ENCODE results near the gene PCCA.

Gene PCCA

GRCh38 chr13:100432611-100433010 is 343.7 kb downstream of the PCCA start:
- H3K9me3 ChIP-seq (ENCODE audit: control insufficient read depth, low read length), result no peaks in the 10 kb centered on the region
- H3K4me3 ChIP-seq (ENCODE audit: low read length), result no peak overlapping the region
- H3K9ac ChIP-seq (ENCODE audit: low read length), result no peak overlapping the region
- H3K36me3 ChIP-seq (ENCODE audit: control insufficient read depth, insufficient read depth, low read length), result no peaks in the 10 kb centered on the region
- H3K4me1 ChIP-seq (ENCODE audit: control insufficient read depth, insufficient read depth, low read length), result no peaks in the 10 kb centered on the region
- H3K27me3 ChIP-seq (ENCODE audit: control insufficient read depth, insufficient read depth, low read length), result no peaks in the 10 kb centered on the region

DNA sequence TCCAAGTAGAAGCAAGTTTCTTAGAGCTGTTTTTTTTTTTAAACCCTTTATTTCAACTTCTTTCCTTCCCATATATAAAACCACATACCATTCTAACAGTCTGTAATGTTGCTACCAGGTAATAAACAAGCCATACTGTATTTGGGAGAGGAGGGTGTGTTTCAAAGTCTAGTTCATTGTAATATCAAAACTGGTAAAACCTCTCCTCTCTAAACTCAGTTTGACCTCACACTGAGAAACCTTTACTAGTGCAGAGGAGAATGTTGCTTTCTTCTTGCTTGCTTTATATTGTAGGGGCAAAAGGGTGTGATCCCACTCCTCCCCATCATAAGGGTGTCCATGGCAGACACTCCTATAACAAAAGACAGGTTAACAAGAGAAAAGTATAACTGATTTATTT is 344.6 kb downstream of the PCCA start:
- Histone ChIP-seq H3K36me3 (ENCODE audit: control insufficient read depth, insufficient read depth, low read length) (no peaks in the 10 kb centered on the region), H3K4me1 (ENCODE audit: control insufficient read depth, insufficient read depth, low read length) (no peaks in the 10 kb centered on the region), H3K9ac (ENCODE audit: low read length) (no peak overlapping the region), H3K9me3 (ENCODE audit: control insufficient read depth, low read length) (no peaks in the 10 kb centered on the region), H3K27me3 (ENCODE audit: control insufficient read depth, insufficient read depth, low read length) (no peaks in the 10 kb centered on the region), H3K4me3 (ENCODE audit: low read length) (no peak overlapping the region)

GRCh38 chr13:100434010-100434763 is 345.3 kb downstream of the PCCA start:
- Histone ChIP-seq H3K36me3 (ENCODE audit: control insufficient read depth, insufficient read depth, low read length) (no peaks in the 10 kb centered on the region), H3K9me3 (ENCODE audit: control insufficient read depth, low read length) (no peaks in the 10 kb centered on the region), H3K4me3 (ENCODE audit: low read length) (no peak overlapping the region), H3K27me3 (ENCODE audit: control insufficient read depth, insufficient read depth, low read length) (no peaks in the 10 kb centered on the region), H3K9ac (ENCODE audit: low read length) (no peak overlapping the region), H3K4me1 (ENCODE audit: control insufficient read depth, insufficient read depth, low read length) (no peaks in the 10 kb centered on the region)

GRCh38 chr13:100436099-100436498 is 347.2 kb downstream of the PCCA start:
- H3K9ac ChIP-seq (ENCODE audit: low read length), result no peak overlapping the region
- H3K36me3 ChIP-seq (ENCODE audit: control insufficient read depth, insufficient read depth, low read length), result no peaks in the 10 kb centered on the region
- H3K27me3 ChIP-seq (ENCODE audit: control insufficient read depth, insufficient read depth, low read length), result no peaks in the 10 kb centered on the region
- H3K9me3 ChIP-seq (ENCODE audit: control insufficient read depth, low read length), result no peaks in the 10 kb centered on the region
- H3K4me1 ChIP-seq (ENCODE audit: control insufficient read depth, insufficient read depth, low read length), result peaks cover 5% of the 10 kb centered on the region
- H3K4me3 ChIP-seq (ENCODE audit: low read length), result no peak overlapping the region

DNA sequence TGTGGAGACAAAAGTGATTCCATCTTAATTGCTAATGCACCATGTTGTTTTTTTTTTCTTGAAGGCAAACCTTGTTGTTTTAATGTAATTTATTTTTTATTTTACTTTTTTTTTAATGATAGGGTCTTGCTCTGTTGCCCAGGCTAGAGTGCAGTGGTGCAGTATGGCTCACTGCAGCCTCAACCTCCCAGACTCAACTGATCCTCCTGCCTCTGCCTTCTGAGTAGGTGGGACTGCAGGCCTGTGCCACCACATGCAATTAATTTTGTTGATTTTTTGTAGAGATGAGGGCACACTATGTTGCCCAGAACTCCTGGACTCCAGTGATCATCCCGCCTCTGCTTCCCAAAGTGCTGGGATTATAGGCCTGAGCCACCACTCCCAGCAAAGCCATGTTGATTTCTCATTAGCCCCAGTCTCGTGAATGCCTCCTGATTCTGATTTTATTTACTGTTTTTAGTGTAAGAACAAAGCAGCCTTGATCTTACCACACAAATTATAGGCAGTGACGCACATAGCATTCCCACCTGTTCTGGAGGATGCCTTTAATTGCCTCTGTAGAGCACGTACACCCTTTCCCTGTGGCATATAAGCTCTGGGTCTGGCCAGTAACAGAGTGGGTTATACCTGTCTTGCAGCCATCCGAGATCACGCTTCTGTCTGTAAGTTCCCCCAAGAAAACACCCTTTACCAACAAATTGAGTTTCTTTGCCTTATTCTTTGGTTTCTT is 349.3 kb downstream of the PCCA start:
- H3K9ac ChIP-seq (ENCODE audit: low read length), result no peak overlapping the region

GRCh38 chr13:100439247-100439970 is 350.5 kb downstream of the PCCA start:
- no peak overlapping the region for H3K4me3 ChIP-seq (ENCODE audit: low read length)
- H3K4me1 ChIP-seq (ENCODE audit: control insufficient read depth, insufficient read depth, low read length), result peaks cover 5% of the 10 kb centered on the region
- no peak overlapping the region for H3K9ac ChIP-seq (ENCODE audit: low read length)
- no peaks in the 10 kb centered on the region for H3K9me3 ChIP-seq (ENCODE audit: control insufficient read depth, low read length)
- no peaks in the 10 kb centered on the region for H3K36me3 ChIP-seq (ENCODE audit: control insufficient read depth, insufficient read depth, low read length)
- no peaks in the 10 kb centered on the region for H3K27me3 ChIP-seq (ENCODE audit: control insufficient read depth, insufficient read depth, low read length)

More for the DNA sequence above, 349.3 kb downstream of the PCCA start:
- Histone ChIP-seq H3K4me1 (ENCODE audit: control insufficient read depth, insufficient read depth, low read length) (peaks cover 5% of the 10 kb centered on the region), H3K4me3 (ENCODE audit: low read length) (no peak overlapping the region), H3K27me3 (ENCODE audit: control insufficient read depth, insufficient read depth, low read length) (no peaks in the 10 kb centered on the region), H3K9me3 (ENCODE audit: control insufficient read depth, low read length) (no peaks in the 10 kb centered on the region), H3K36me3 (ENCODE audit: control insufficient read depth, insufficient read depth, low read length) (no peaks in the 10 kb centered on the region)

GRCh38 chr13:100440751-100441425 is 352.0 kb downstream of the PCCA start:
- peaks cover 5% of the 10 kb centered on the region for H3K4me1 ChIP-seq (ENCODE audit: control insufficient read depth, insufficient read depth, low read length)
- H3K36me3 ChIP-seq (ENCODE audit: control insufficient read depth, insufficient read depth, low read length), result no peaks in the 10 kb centered on the region
- H3K27me3 ChIP-seq (ENCODE audit: control insufficient read depth, insufficient read depth, low read length), result no peaks in the 10 kb centered on the region
- no peak overlapping the region for H3K9ac ChIP-seq (ENCODE audit: low read length)
- H3K9me3 ChIP-seq (ENCODE audit: control insufficient read depth, low read length), result no peaks in the 10 kb centered on the region
- no peak overlapping the region for H3K4me3 ChIP-seq (ENCODE audit: low read length)

DNA sequence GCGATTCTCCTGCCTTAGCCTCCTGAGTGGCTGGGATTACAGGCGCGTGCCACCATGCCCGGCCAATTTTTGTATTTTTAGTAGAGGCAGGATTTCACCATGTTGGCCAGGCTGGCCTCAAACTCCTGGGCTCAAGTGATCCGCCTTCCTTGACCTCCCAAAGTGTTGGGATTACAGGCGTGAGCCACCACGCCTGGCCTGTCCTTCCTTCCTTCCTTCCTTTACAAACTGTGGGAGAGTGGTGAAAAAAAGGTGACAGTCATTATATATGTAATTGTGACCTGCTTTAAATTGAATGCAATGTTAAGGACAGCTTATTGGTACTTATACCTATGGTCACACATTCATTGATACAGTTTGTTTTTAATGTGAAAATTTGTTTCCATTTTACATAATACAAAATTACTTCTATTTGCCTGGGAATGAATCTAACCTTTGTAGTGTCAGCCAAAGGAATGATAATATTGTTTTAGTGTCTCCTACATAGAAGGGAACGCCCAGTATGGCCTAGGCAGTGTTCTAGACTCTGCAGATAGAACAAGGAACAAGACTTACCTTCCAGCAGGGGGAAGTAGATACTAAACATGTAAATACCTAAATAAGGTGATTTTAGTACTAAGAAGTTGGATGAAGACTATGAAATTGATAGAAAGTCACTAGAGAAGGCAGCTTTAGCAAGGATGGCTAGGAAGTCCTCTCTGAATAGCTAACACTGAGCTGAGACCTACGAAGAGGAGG is 353.4 kb downstream of the PCCA start:
- H3K9me3 ChIP-seq (ENCODE audit: control insufficient read depth, low read length), result no peaks in the 10 kb centered on the region
- H3K4me1 ChIP-seq (ENCODE audit: control insufficient read depth, insufficient read depth, low read length), result peaks cover 5% of the 10 kb centered on the region
- no peaks in the 10 kb centered on the region for H3K27me3 ChIP-seq (ENCODE audit: control insufficient read depth, insufficient read depth, low read length)
- no peak overlapping the region for H3K4me3 ChIP-seq (ENCODE audit: low read length)
- no peak overlapping the region for H3K9ac ChIP-seq (ENCODE audit: low read length)
- no peaks in the 10 kb centered on the region for H3K36me3 ChIP-seq (ENCODE audit: control insufficient read depth, insufficient read depth, low read length)

- no peaks in the 10 kb centered on the region for H3K36me3 ChIP-seq (ENCODE audit: control insufficient read depth, insufficient read depth, low read length)
- no peak overlapping the region for H3K9ac ChIP-seq (ENCODE audit: low read length)
- no peaks in the 10 kb centered on the region for H3K27me3 ChIP-seq (ENCODE audit: control insufficient read depth, insufficient read depth, low read length)
These were observed 354.5 kb downstream of the PCCA start for GRCh38 chr13:100443278-100443997.

GRCh38 chr13:100443998-100444328 is 355.1 kb downstream of the PCCA start:
- Histone ChIP-seq H3K9me3 (ENCODE audit: control insufficient read depth, low read length) (no peaks in the 10 kb centered on the region), H3K27me3 (ENCODE audit: control insufficient read depth, insufficient read depth, low read length) (no peaks in the 10 kb centered on the region), H3K36me3 (ENCODE audit: control insufficient read depth, insufficient read depth, low read length) (no peaks in the 10 kb centered on the region), H3K4me3 (ENCODE audit: low read length) (no peak overlapping the region), H3K9ac (ENCODE audit: low read length) (no peak overlapping the region), H3K4me1 (ENCODE audit: control insufficient read depth, insufficient read depth, low read length) (peaks cover 5% of the 10 kb centered on the region)

More at GRCh38 chr13:100443278-100443997, 354.5 kb downstream of the PCCA start:
- Histone ChIP-seq H3K4me3 (ENCODE audit: low read length) (no peak overlapping the region), H3K4me1 (ENCODE audit: control insufficient read depth, insufficient read depth, low read length) (peaks cover 5% of the 10 kb centered on the region), H3K9me3 (ENCODE audit: control insufficient read depth, low read length) (no peaks in the 10 kb centered on the region)

DNA sequence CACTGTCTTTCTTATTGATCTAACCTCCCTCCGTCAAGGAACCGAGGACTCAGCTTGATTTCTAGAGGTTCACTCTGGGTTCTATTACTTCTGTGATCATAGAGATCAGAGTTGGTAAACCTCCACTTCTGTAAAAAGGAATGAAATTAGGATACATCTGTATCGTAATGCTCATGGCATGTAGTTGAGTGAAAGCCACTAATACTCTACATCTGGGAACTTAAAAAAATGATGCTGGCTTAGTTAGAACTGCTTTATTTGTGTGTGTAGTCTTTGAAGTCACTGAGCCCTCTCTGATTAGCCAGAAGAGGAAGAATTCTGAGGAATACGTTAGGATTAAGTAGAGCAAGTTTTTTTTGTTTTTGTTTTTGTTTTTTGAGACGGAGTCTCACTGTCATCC is 358.9 kb downstream of the PCCA start:
- H3K9ac ChIP-seq (ENCODE audit: low read length), result no peak overlapping the region
- H3K4me3 ChIP-seq (ENCODE audit: low read length), result no peak overlapping the region
- no peaks in the 10 kb centered on the region for H3K9me3 ChIP-seq (ENCODE audit: control insufficient read depth, low read length)
- H3K4me1 ChIP-seq (ENCODE audit: control insufficient read depth, insufficient read depth, low read length), result no peaks in the 10 kb centered on the region
- no peaks in the 10 kb centered on the region for H3K36me3 ChIP-seq (ENCODE audit: control insufficient read depth, insufficient read depth, low read length)
- H3K27me3 ChIP-seq (ENCODE audit: control insufficient read depth, insufficient read depth, low read length), result no peaks in the 10 kb centered on the region
